Activated CD8-positive, alpha-beta memory T cell treated with anti-CD3 and anti-CD28 coated beads, Interleukin-2, amount 50 U/mL, for 1 hour (primary cell): Measurements from ENCODE around the gene PTGFRN.
"Not testable (repeated sequence)": the region's sequence is repeated elsewhere in the genome, so short reads cannot be mapped to it uniquely, and the experiment has no call there.

ENCODE experiments used
- DNase-seq: peaks from one replicate; pipeline ENCODE4 v3.0.0-alpha.2; 2020; ENCODE audit errors: extremely low read depth

Gene PTGFRN

GRCh38 chr1:116971965-116972673 is 62.4 kb downstream of the PTGFRN start:
- DNase-seq: no peak

- no peak for DNase-seq
Measured at GRCh38 chr1:116972674-116973030, 62.9 kb downstream of the PTGFRN start.

GRCh38 chr1:116980309-116980708 is 70.6 kb downstream of the PTGFRN start:
- DNase-seq: not testable (repeated sequence)

GRCh38 chr1:116981521-116982037 is 71.9 kb downstream of the PTGFRN start:
- DNase-seq: no peak

GRCh38 chr1:116982319-116983004 is 72.7 kb downstream of the PTGFRN start:
- DNase-seq: no peak

- DNase-seq: no peak
Measured at GRCh38 chr1:116983112-116983511, 73.4 kb downstream of the PTGFRN start.

- DNase-seq: no peak
Measured at GRCh38 chr1:116983678-116984077, 74.0 kb downstream of the PTGFRN start.

- no peak for DNase-seq
Measured at GRCh38 chr1:116984406-116985160, 74.9 kb downstream of the PTGFRN start.

GRCh38 chr1:116986421-116987255 is 76.9 kb downstream of the PTGFRN start:
- no peak for DNase-seq

GRCh38 chr1:116987256-116987555 is 77.5 kb downstream of the PTGFRN start:
- DNase-seq: peak; percentile 31

GRCh38 chr1:116988248-116988647 is 78.5 kb downstream of the PTGFRN start:
- DNase-seq: no peak

GRCh38 chr1:116988908-116989307 is 79.2 kb downstream of the PTGFRN start:
- no peak for DNase-seq

- no peak for DNase-seq
Measured at GRCh38 chr1:116989835-116990234, 80.1 kb downstream of the PTGFRN start.

GRCh38 chr1:116990612-116991151 is 81.0 kb downstream of the PTGFRN start:
- no peak for DNase-seq

- DNase-seq: no peak
Measured at GRCh38 chr1:116991171-116991845, 81.6 kb downstream of the PTGFRN start.

GRCh38 chr1:116991918-116992317 is 82.2 kb downstream of the PTGFRN start:
- no peak for DNase-seq

- DNase-seq: no peak
Measured at GRCh38 chr1:116993286-116993685, 83.6 kb downstream of the PTGFRN start.

- no peak for DNase-seq
Measured at GRCh38 chr1:116994411-116994810, 84.7 kb downstream of the PTGFRN start.

- DNase-seq: no peak
Measured at GRCh38 chr1:116997066-116997465, 87.3 kb downstream of the PTGFRN start.

- no peak for DNase-seq
Measured at GRCh38 chr1:116997636-116998035, 87.9 kb downstream of the PTGFRN start.

- no peak for DNase-seq
Measured at GRCh38 chr1:116999596-116999995, 89.9 kb downstream of the PTGFRN start.
